Panc1 (cell line): ENCODE data around the gene METAP1.

Source experiments
- POLR2AphosphoS5 ChIP-seq: IDR thresholded peaks from 2 replicates; pipeline ENCODE4 v1.6.1; 2012; ENCODE audit warnings: mild to moderate bottlenecking, low read depth, low read length, moderate library complexity
- REST ChIP-seq, 2 experiments: IDR thresholded peaks; 2 replicates each; pipeline ENCODE4 v1.6.1; 2011 to 2012; ENCODE audit warnings: low read depth in 2 of 2, control low read depth in 1 of 2, low read length in 1 of 2, mild to moderate bottlenecking in 1 of 2, moderate library complexity in 1 of 2; ENCODE audit not compliant: insufficient read depth in 1 of 2

- TF ChIP-seq POLR2AphosphoS5 (no peak), REST (IDR thresholded peaks at IDR 0.05; ENCODE audit: insufficient read depth in 1 of 2, low read depth in 2 of 2, low read length in 1 of 2) (no peak)
Measured at GRCh38 chr4:98977557-98977956, 18.0 kb upstream of the METAP1 start.
